Activated CD4-positive, alpha-beta T cell treated with anti-CD3 and anti-CD28 coated beads, Interleukin-2, amount 50 U/mL, for 48 hours (primary cell): ENCODE results near the gene CDV3.
"Not testable (repeated sequence)": the region's sequence is repeated elsewhere in the genome, so short reads cannot be mapped to it uniquely, and the experiment has no call there.

Experiments
- DNase-seq, 2 experiments: peaks; one replicate each; pipeline ENCODE4 v3.0.0-alpha.2; 2020

Gene CDV3

GRCh38 chr3:133573629-133574194 is at the start of gene CDV3:
CDV3 (plus strand) TSS chr3:133573686; CDS start chr3:133574045, 359 bp downstream.
- no peak for DNase-seq

GRCh38 chr3:133523758-133524157 is 49.7 kb upstream of the CDV3 start:
- DNase-seq, result not testable (repeated sequence)

GRCh38 chr3:133525435-133525834 is 48.1 kb upstream of the CDV3 start:
- DNase-seq, result no peak

- no peak for DNase-seq
These were observed 46.3 kb upstream of the CDV3 start for GRCh38 chr3:133527081-133527715.

- DNase-seq, result no peak
These were observed 43.7 kb upstream of the CDV3 start for GRCh38 chr3:133529809-133530208.

GRCh38 chr3:133531981-133532380 is 41.5 kb upstream of the CDV3 start:
- DNase-seq, result no peak

GRCh38 chr3:133532951-133533350 is 40.5 kb upstream of the CDV3 start:
- DNase-seq, result no peak

GRCh38 chr3:133535971-133536881 is 37.3 kb upstream of the CDV3 start:
- no peak for DNase-seq

GRCh38 chr3:133537131-133537530 is 36.4 kb upstream of the CDV3 start:
- not testable (repeated sequence) for DNase-seq

- DNase-seq, result no peak
These were observed 35.3 kb upstream of the CDV3 start for GRCh38 chr3:133538154-133538553.

- DNase-seq, result no peak
These were observed 32.4 kb upstream of the CDV3 start for GRCh38 chr3:133540896-133541674.

GRCh38 chr3:133542871-133543270 is 30.6 kb upstream of the CDV3 start:
- DNase-seq, result no peak

- not testable (repeated sequence) for DNase-seq
These were observed 28.5 kb upstream of the CDV3 start for GRCh38 chr3:133544983-133545382.

- DNase-seq, result no peak
These were observed 25.9 kb upstream of the CDV3 start for GRCh38 chr3:133547432-133548041.

- no peak for DNase-seq
These were observed 25.4 kb upstream of the CDV3 start for GRCh38 chr3:133548090-133548489.

- no peak for DNase-seq
These were observed 23.9 kb upstream of the CDV3 start for GRCh38 chr3:133549565-133549964.

- not testable (repeated sequence) for DNase-seq
These were observed 21.9 kb upstream of the CDV3 start for GRCh38 chr3:133551589-133551988.

- no peak for DNase-seq
These were observed 11.8 kb upstream of the CDV3 start for GRCh38 chr3:133561679-133562078.

- no peak for DNase-seq
These were observed 11.1 kb upstream of the CDV3 start for GRCh38 chr3:133562376-133562775.

- DNase-seq, result no peak
These were observed 10.3 kb upstream of the CDV3 start for GRCh38 chr3:133563186-133563591.

GRCh38 chr3:133563816-133564215 is 9.7 kb upstream of the CDV3 start:
- no peak for DNase-seq

- no peak for DNase-seq
These were observed 5.0 kb upstream of the CDV3 start for GRCh38 chr3:133568294-133569014.
